ENCODE data around the gene SYT1. TPM values are rescaled to one million over a fixed set of nuclear protein-coding genes. Genes with fewer than 3 reads are reported as not detected.
A peak's percentile ranks its signal among the peaks of the same experiment; 100 is the strongest.

The SYT1 gene
- total and polyA plus RNA-seq, 11 donors, result 0.08 to 0.86 (median 0.16) TPM; not detected in 6

- H3K4me3 ChIP-seq, result no peak overlapping the region
- DNase-seq, result no peak
These were observed 319.4 kb downstream of the SYT1 start for GRCh38 chr12:79183926-79184325.

GRCh38 chr12:79186506-79186905, 321.9 kb downstream of the SYT1 start:
- TF ChIP-seq, protein P1, sequence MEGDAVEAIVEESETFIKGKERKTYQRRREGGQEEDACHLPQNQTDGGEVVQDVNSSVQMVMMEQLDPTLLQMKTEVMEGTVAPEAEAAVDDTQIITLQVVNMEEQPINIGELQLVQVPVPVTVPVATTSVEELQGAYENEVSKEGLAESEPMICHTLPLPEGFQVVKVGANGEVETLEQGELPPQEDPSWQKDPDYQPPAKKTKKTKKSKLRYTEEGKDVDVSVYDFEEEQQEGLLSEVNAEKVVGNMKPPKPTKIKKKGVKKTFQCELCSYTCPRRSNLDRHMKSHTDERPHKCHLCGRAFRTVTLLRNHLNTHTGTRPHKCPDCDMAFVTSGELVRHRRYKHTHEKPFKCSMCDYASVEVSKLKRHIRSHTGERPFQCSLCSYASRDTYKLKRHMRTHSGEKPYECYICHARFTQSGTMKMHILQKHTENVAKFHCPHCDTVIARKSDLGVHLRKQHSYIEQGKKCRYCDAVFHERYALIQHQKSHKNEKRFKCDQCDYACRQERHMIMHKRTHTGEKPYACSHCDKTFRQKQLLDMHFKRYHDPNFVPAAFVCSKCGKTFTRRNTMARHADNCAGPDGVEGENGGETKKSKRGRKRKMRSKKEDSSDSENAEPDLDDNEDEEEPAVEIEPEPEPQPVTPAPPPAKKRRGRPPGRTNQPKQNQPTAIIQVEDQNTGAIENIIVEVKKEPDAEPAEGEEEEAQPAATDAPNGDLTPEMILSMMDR (IDR thresholded peaks at IDR 0.05), result no peak
- TF ChIP-seq POLR2A (IDR thresholded peaks at IDR 0.05), result no peak
- 56 to 69% (median 62%) methylated on average over 2 of the region's 2 CpGs for WGBS, 4 donors
- Histone ChIP-seq H3K4me3 (no peak overlapping the region), H3K27me3 (no peaks in the 10 kb centered on the region), H3K27ac (no peak overlapping the region), H3K36me3 (no peaks in the 10 kb centered on the region), H3K9me3 (no peaks in the 10 kb centered on the region), H3K4me1 (peaks cover 0 to 10% (median 0%) of the 10 kb centered on the region in 12 donors)
- ATAC-seq, result no peak
- intact Hi-C loops (cut with DNase I), result no loop called here
- DNase-seq, result no peak

More at GRCh38 chr12:79183926-79184325, 319.4 kb downstream of the SYT1 start:
- no peaks in the 10 kb centered on the region for H3K36me3 ChIP-seq
- H3K4me1 ChIP-seq, result peaks cover 0 to 10% (median 0%) of the 10 kb centered on the region in 12 donors
- no peak for ATAC-seq
- H3K9me3 ChIP-seq, result no peaks in the 10 kb centered on the region
- intact Hi-C loops (cut with DNase I), result no loop called here
- WGBS, 4 donors, result 49 to 65% (median 55%) methylated on average over 3 of the region's 3 CpGs
- no peaks in the 10 kb centered on the region for H3K27me3 ChIP-seq
- TF ChIP-seq, protein P1 (IDR thresholded peaks at IDR 0.05), result no peak
- no peak for TF ChIP-seq POLR2A (IDR thresholded peaks at IDR 0.05)
- peak overlapping the region in 1 of 12 donors; percentile 37 for H3K27ac ChIP-seq

GRCh38 chr12:79187032-79187431, 322.5 kb downstream of the SYT1 start:
- Histone ChIP-seq H3K27ac (peak overlapping the region in 1 of 12 donors; percentile 16), H3K36me3 (no peaks in the 10 kb centered on the region), H3K27me3 (no peaks in the 10 kb centered on the region), H3K4me1 (peaks cover 0 to 10% (median 0%) of the 10 kb centered on the region in 12 donors), H3K4me3 (peak overlapping the region in 8 of 12 donors; percentile 1 to 42 (median 24)), H3K9me3 (no peaks in the 10 kb centered on the region)
- TF ChIP-seq, protein P1 (IDR thresholded peaks at IDR 0.05), result no peak
- no peak for TF ChIP-seq POLR2A (IDR thresholded peaks at IDR 0.05)
- peak; percentile 51 to 88 (median 76) for ATAC-seq
- intact Hi-C loops (cut with DNase I), result no loop called here
- DNase-seq, result peak in 1 of 5 donors; percentile 6
- WGBS, 4 donors, result 15 to 32% (median 29%) methylated on average over 4 of the region's 4 CpGs

DNA sequence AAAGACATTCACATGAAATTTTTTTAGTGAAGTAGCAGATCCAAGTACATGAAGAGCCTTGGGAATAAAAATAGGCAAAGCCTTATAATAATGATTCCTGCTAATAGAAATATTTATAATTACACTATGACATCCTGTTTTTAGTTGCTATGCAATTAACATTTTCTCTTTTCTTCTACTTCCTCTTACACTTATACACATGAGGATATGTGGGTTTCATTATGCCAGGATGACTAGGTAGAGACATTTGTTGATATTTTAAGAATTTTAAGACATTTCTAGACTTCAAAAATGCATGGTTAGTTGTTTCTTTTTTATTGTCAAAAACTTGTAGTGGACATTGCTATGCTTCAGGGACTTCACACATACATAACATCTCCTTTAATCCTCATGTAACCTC, 326.8 kb downstream of the SYT1 start:
- ATAC-seq, result no peak
- no peak for TF ChIP-seq POLR2A (IDR thresholded peaks at IDR 0.05)
- TF ChIP-seq, protein P1 (IDR thresholded peaks at IDR 0.05), result no peak
- DNase-seq, result no peak
- no peaks in the 10 kb centered on the region for H3K9me3 ChIP-seq
- no peaks in the 10 kb centered on the region for H3K27me3 ChIP-seq
- intact Hi-C loops (cut with DNase I), result no loop called here
- no peaks in the 10 kb centered on the region for H3K36me3 ChIP-seq
- peaks cover 0 to 9% (median 0%) of the 10 kb centered on the region in 12 donors for H3K4me1 ChIP-seq
- no peak overlapping the region for H3K4me3 ChIP-seq
- no peak overlapping the region for H3K27ac ChIP-seq
